Hepatocyte (in vitro differentiated cells): ENCODE results near the gene MRPL38.

ENCODE experiments used
- EZH2 ChIP-seq: fragments of 200-600 bp; sonication (generic); IDR thresholded peaks from 2 replicates; pipeline ENCODE4 v1.6.1; 2016; ENCODE audit warnings: antibody characterized with exemption, mild to moderate bottlenecking, borderline replicate concordance
- TF ChIP-seq, protein P1 (sequence below): fragments of 200-600 bp; sonication (generic); IDR thresholded peaks from 2 replicates; pipeline ENCODE4 v1.5.1; 2016; ENCODE audit warnings: antibody characterized with exemption, mild to moderate bottlenecking; ENCODE audit not compliant: poor library complexity

DNA sequence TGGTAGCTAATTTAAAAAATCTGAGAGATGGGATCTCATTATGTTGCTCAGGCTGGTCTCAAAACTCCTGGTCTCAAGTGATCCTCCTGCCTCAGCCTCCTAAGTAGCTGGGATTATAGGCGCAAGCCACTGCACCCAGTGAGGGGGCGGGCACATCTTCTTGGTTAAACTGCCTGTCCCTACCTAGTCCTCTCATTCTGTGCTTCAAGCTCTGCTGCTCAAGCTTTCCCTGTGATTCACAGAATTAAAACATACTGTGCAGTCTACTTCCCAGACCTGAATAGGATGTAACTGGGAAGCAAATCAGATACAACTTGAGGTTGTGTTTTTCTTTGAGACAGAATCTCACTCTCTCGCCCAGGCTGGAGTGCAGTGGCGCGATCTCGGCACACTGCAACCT lies 2.3 kb downstream of the MRPL38 start:
- TF ChIP-seq EZH2: no peak
- TF ChIP-seq, protein P1, sequence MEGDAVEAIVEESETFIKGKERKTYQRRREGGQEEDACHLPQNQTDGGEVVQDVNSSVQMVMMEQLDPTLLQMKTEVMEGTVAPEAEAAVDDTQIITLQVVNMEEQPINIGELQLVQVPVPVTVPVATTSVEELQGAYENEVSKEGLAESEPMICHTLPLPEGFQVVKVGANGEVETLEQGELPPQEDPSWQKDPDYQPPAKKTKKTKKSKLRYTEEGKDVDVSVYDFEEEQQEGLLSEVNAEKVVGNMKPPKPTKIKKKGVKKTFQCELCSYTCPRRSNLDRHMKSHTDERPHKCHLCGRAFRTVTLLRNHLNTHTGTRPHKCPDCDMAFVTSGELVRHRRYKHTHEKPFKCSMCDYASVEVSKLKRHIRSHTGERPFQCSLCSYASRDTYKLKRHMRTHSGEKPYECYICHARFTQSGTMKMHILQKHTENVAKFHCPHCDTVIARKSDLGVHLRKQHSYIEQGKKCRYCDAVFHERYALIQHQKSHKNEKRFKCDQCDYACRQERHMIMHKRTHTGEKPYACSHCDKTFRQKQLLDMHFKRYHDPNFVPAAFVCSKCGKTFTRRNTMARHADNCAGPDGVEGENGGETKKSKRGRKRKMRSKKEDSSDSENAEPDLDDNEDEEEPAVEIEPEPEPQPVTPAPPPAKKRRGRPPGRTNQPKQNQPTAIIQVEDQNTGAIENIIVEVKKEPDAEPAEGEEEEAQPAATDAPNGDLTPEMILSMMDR: no peak
